Measurements from ENCODE around the gene NLRP13.

DNA sequence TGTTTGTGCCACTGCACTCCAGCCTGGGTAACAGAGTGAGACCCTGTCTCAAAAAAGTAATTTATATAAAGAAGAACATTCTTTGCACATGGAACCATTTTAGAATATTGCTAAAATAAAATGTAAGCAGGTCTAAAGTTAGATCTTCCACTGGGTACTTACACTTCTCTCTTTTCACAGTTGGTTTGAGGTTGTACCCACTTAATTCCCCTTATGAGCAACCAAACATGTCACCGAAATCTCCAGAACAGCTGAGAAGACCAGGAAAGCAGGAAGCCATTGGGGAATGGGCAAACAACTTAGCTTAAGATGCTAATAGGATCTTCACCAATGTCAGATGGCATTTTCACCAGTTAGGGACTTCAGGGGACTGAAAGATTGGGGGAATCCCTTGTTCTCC, 77.0 kb downstream of the NLRP13 start:
- TF ChIP-seq FOXM1 (IDR thresholded peaks at IDR 0.05; ENCODE audit: borderline replicate concordance) (no peak), SP1 (IDR thresholded peaks at IDR 0.05) (no peak), PKNOX1 (IDR thresholded peaks at IDR 0.05) (no peak), ZNF384 (IDR thresholded peaks at IDR 0.05) (no peak), NFRKB (IDR thresholded peaks at IDR 0.05) (no peak), ARNT (IDR thresholded peaks at IDR 0.05) (no peak), ELF4 (IDR thresholded peaks at IDR 0.05) (no peak), FOXK2 (IDR thresholded peaks at IDR 0.05) (no peak), SUZ12 (IDR thresholded peaks at IDR 0.05) (no peak), L3MBTL2 (conservative IDR thresholded peaks at IDR 0.05) (no peak)
